Measurements from ENCODE around the gene ZNF750. TPM values are rescaled to one million over a fixed set of nuclear protein-coding genes. Genes with fewer than 3 reads are reported as not detected.

ZNF750 gene
- polyA plus RNA-seq, 3 donors = not detected

DNA sequence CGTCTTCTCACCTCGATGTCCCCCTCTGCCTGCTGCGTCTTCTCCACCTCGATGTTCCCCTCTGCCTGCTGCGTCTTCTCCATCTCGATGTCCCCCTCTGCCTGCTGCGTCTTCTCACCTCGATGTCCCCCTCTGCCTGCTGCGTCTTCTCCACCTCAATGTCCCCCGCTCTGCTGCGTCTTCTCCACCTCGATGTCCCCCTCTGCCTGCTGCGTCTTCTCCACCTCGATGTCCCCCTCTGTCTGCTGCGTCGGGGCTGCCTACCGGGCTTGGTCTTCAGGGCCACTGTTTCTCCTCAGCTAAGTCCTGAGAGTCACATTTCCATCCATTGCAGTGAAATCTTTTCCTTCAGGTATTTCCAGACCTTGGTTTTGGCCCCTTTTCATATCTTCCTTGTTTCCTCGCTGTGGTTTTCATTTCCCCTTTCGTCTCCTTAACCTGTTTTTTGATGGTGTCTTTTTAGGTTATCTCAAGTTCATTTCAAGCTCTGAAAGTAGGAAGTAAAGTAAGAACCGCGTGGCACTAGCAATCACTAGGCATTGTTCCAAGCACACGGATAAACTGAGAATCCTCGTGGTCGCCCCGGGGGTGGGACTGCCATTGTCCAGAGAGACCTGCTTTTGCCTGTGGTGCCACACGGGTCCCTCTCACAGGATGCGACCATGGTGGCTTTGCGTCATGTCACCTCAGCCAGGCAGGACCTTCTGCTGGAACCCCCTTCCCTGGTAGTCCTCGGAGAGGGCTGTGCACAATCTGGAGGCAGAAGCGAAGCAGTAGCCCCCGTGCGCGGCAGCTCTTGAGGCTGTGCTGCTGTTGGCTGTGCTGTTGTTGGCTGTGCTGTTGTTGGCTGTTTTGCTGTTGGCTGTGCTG is 9.5 kb upstream of the ZNF750 start:
- no peaks in the 10 kb centered on the region for H3K9me3 Mint-ChIP-seq
- H3K27me3 Mint-ChIP-seq (ENCODE audit: low read depth in 3 of 3) = peaks cover 0 to 10% (median 5%) of the 10 kb centered on the region in 3 donors
- 74% methylated on average over 29 of the region's 33 CpGs for WGBS (ENCODE audit: insufficient coverage)
- Histone ChIP-seq H3K9ac (ENCODE audit: insufficient read depth, low read length, poor library complexity, severe bottlenecking) (no peak overlapping the region), H3K4me2 (replicated peaks; ENCODE audit: extremely low read depth, low read length, poor library complexity, severe bottlenecking) (no peak overlapping the region), H3K79me2 (ENCODE audit: insufficient read depth, low read length) (no peaks in the 10 kb centered on the region), H3K9me3 (replicated peaks in 1 of 2; ENCODE audit: control insufficient read depth in 1 of 2, insufficient read depth in 1 of 2, low read length in 2 of 2) (no peaks in the 10 kb centered on the region), H4K20me1 (ENCODE audit: insufficient read depth, low read length) (no peaks in the 10 kb centered on the region), H3K27me3 (ENCODE audit: control insufficient read depth in 2 of 2, insufficient read depth in 2 of 2, low read length in 2 of 2) (no peaks in the 10 kb centered on the region), H3K36me3 (replicated peaks in 1 of 2; ENCODE audit: control insufficient read depth in 1 of 2, insufficient read depth in 2 of 2, low read length in 2 of 2) (no peaks in the 10 kb centered on the region), H3K4me3 (replicated peaks in 1 of 3; ENCODE audit: low read depth in 2 of 3, low read length in 3 of 3) (no peak overlapping the region), H3K27ac (ENCODE audit: low read depth in 1 of 2, low read length in 2 of 2) (no peak overlapping the region), H2AFZ (ENCODE audit: insufficient read depth, low read depth, low read length, poor library complexity, severe bottlenecking) (no peak overlapping the region), H3K4me1 (ENCODE audit: control insufficient read depth in 1 of 2, insufficient read depth in 2 of 2, low read length in 2 of 2) (peaks cover 10 to 13% of the 10 kb centered on the region in 2 donors)
- H3K27ac Mint-ChIP-seq = peak overlapping the region in 1 of 7 donors; percentile 1
- H3K36me3 Mint-ChIP-seq = peaks cover 14 to 17% of the 10 kb centered on the region in 2 donors
- intact Hi-C loops (cut with micrococcal nuclease) = no loop called here
- TF ChIP-seq CTCF (IDR thresholded peaks at IDR 0.05) = no peak
- H3K4me1 Mint-ChIP-seq = peaks cover 10% of the 10 kb centered on the region
- peak overlapping the region in 1 of 2 donors; percentile 24 for H3K4me3 Mint-ChIP-seq
- DNase-seq = peak in 1 of 3 donors; percentile 16

- Histone ChIP-seq H3K4me2 (replicated peaks; ENCODE audit: extremely low read depth, low read length, poor library complexity, severe bottlenecking) (no peak overlapping the region), H3K9me3 (replicated peaks in 1 of 2; ENCODE audit: control insufficient read depth in 1 of 2, insufficient read depth in 1 of 2, low read length in 2 of 2) (no peaks in the 10 kb centered on the region), H3K9ac (ENCODE audit: insufficient read depth, low read length, poor library complexity, severe bottlenecking) (no peak overlapping the region), H3K4me1 (ENCODE audit: control insufficient read depth in 1 of 2, insufficient read depth in 2 of 2, low read length in 2 of 2) (peaks cover 10 to 13% of the 10 kb centered on the region in 2 donors), H4K20me1 (ENCODE audit: insufficient read depth, low read length) (no peaks in the 10 kb centered on the region), H3K36me3 (replicated peaks in 1 of 2; ENCODE audit: control insufficient read depth in 1 of 2, insufficient read depth in 2 of 2, low read length in 2 of 2) (no peaks in the 10 kb centered on the region), H3K4me3 (replicated peaks in 1 of 3; ENCODE audit: low read depth in 2 of 3, low read length in 3 of 3) (no peak overlapping the region), H2AFZ (ENCODE audit: insufficient read depth, low read depth, low read length, poor library complexity, severe bottlenecking) (no peak overlapping the region), H3K27me3 (ENCODE audit: control insufficient read depth in 2 of 2, insufficient read depth in 2 of 2, low read length in 2 of 2) (no peaks in the 10 kb centered on the region), H3K79me2 (ENCODE audit: insufficient read depth, low read length) (no peaks in the 10 kb centered on the region), H3K27ac (ENCODE audit: low read depth in 1 of 2, low read length in 2 of 2) (no peak overlapping the region)
- Mint-ChIP-seq H3K4me1 (peaks cover 12% of the 10 kb centered on the region), H3K27ac (peak overlapping the region in 1 of 7 donors; percentile 18), H3K9me3 (no peaks in the 10 kb centered on the region), H3K4me3 (peak overlapping the region; percentile 30 to 49), H3K36me3 (peaks cover 11 to 17% of the 10 kb centered on the region in 2 donors), H3K27me3 (ENCODE audit: low read depth in 3 of 3) (peaks cover 0 to 12% (median 5%) of the 10 kb centered on the region in 3 donors)
- intact Hi-C loops (cut with micrococcal nuclease) = no loop called here
- 98% methylated on average over 13 of the region's 23 CpGs for WGBS (ENCODE audit: insufficient coverage)
- no peak for TF ChIP-seq CTCF (IDR thresholded peaks at IDR 0.05)
- no peak for DNase-seq
Observed at GRCh38 chr17:82848022-82848592, 8.3 kb upstream of the ZNF750 start.
